ENCODE data around the gene SF3A1.

SF3A1 gene

GRCh38 chr22:30299322-30299721, 57.4 kb downstream of the SF3A1 start:
- DNase-seq, result no peak

- DNase-seq, result no peak
These were observed 58.5 kb downstream of the SF3A1 start for GRCh38 chr22:30297991-30298701.

- DNase-seq, result no peak
These were observed 59.3 kb downstream of the SF3A1 start for GRCh38 chr22:30297276-30297990.

- no peak for DNase-seq
These were observed 59.9 kb downstream of the SF3A1 start for GRCh38 chr22:30296833-30297232.

- no peak for DNase-seq
These were observed 60.4 kb downstream of the SF3A1 start for GRCh38 chr22:30296324-30296723.

- no peak for DNase-seq
These were observed 61.1 kb downstream of the SF3A1 start for GRCh38 chr22:30295576-30295975.

GRCh38 chr22:30294830-30295229, 61.9 kb downstream of the SF3A1 start:
- no peak for DNase-seq

GRCh38 chr22:30294066-30294465, 62.6 kb downstream of the SF3A1 start:
- no peak for DNase-seq

GRCh38 chr22:30293026-30293425, 63.7 kb downstream of the SF3A1 start:
- DNase-seq, result no peak

- DNase-seq, result no peak
These were observed 64.4 kb downstream of the SF3A1 start for GRCh38 chr22:30292069-30292970.

- no peak for DNase-seq
These were observed 65.4 kb downstream of the SF3A1 start for GRCh38 chr22:30291058-30291892.

GRCh38 chr22:30290342-30291057, 66.2 kb downstream of the SF3A1 start:
- no peak for DNase-seq

GRCh38 chr22:30289980-30290313, 66.7 kb downstream of the SF3A1 start:
- DNase-seq, result no peak

- DNase-seq, result peak; percentile 91
These were observed 67.3 kb downstream of the SF3A1 start, which contains the start of gene CASTOR1 for GRCh38 chr22:30289141-30289979. Gene CASTOR1, minus strand, starts transcription at chr22:30289505. Its CDS starts 8 bp downstream, at chr22:30289497.

- no peak for DNase-seq
These were observed 68.1 kb downstream of the SF3A1 start for GRCh38 chr22:30288419-30289140.

- peak; percentile 91 for DNase-seq
These were observed 68.9 kb downstream of the SF3A1 start for GRCh38 chr22:30287648-30288418.

GRCh38 chr22:30286813-30287647, 69.7 kb downstream of the SF3A1 start:
- peak; percentile 90 for DNase-seq

- no peak for DNase-seq
These were observed 70.4 kb downstream of the SF3A1 start for GRCh38 chr22:30286331-30286730.

- no peak for DNase-seq
These were observed 70.9 kb downstream of the SF3A1 start for GRCh38 chr22:30285846-30286200.

Data from stimulated activated CD4-positive, alpha-beta T cell treated with anti-CD3 and anti-CD28 coated beads, Interleukin-4, amount 100 ng/mL, for 24 hours (primary cell).